ENCODE data around the gene MAPK11.

MAPK11 gene

DNA sequence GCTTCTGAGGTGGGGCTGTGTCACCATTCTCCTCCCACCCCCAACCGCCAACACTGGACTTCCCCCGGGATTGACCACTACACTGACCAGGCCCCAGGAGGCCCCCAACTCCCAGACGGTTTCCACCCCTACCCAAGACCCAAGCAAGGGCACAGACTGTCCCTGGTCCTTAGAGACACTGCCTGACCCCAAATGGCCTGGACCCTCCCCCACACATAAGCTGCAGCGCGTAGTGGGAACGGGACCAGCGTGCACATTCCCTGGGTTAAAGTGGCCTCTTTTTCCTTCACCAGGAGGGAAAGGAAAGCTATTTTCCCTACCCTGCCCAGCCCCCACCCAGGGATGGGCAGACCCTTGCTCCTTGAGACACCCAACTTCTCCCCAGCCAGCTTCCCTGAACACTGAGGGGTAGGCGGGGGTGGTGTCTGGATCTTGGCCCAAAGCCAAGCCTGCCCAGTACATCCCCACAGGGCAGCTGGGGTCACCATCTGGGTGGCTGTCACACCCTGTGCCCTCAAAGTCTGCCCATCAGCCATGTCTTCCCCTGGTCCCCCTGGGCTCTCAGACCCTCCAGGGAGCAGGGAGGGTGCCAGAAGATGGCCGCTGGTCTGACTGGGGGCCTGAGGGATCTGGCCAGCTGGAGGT is 7.1 kb downstream of the MAPK11 start:
- in situ Hi-C loops (cut with MboI; ENCODE audit: low sequenced_read_pairs) = no loop called here

DNA sequence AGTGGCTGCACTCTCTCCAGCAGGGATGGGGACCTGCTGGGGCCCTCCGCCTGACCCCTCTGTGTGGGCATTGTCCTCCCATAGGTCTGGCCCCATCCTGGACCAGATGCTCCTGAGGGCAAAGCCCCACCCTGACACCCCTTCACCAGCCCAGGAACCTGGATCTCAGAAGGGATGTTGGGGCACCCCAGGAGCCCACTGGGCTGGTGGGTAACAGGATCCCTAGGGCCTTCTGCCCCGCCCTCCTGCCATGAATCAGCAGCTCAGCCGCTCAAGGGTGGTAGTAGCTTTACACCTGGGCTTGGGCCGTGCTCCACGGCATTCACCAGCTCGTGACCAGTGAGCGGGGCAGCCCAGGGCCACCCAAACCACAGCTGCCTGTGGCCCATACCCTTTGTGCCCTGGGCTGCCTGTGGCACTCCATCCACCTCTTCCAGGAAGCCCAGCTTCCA is 7.7 kb downstream of the MAPK11 start:
- in situ Hi-C loops (cut with MboI; ENCODE audit: low sequenced_read_pairs) = no loop called here

- in situ Hi-C loops (cut with MboI; ENCODE audit: low sequenced_read_pairs) = no loop called here
These were observed 8.3 kb downstream of the MAPK11 start, which contains the start of gene MAPK12 for GRCh38 chr22:50261615-50262459. Gene MAPK12 (minus strand): TSS chr22:50261683. CDS start chr22:50261509, 174 bp downstream.

DNA sequence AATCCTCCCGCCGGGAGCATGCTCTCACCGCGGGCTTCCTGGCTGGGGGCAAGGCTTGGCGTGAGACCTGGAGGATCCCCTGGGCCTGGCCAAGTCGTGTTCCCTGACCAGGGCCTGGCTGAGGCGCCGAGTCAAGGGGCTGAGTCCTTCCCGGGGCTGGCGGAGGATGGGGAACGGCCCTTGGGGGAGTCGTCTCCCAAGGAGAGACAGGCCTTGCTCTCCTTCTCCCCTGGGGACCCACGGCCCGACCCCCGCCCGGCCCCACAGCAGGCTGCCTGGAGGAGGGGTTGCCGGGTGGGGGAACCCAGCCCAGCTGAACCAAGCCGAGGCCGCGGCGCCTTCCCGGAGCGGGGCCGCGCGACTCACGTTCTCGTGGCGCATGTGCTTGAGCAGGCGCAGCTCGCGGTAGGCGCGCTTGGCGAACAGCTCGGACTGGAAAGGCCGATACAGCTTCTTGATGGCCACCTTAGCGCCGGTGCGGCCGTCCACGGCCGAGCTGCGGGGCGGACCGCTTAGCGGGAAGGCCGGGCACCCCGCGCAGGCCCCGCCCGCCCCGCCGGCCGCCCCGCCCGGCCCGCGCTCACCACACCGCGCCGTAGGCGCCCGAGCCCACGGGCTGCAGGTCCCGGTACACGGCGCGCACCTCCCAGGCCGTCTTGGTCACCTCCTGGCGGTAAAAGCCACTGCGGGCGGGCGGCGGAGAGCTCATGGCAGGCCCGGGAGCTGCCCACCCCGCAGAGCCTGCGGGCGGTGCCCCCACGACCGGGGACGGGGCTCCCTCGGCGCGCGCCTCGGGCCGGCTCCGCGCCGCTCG is 9.2 kb downstream of the MAPK11 start:
- in situ Hi-C loops (cut with MboI; ENCODE audit: low sequenced_read_pairs) = no loop called here

DNA sequence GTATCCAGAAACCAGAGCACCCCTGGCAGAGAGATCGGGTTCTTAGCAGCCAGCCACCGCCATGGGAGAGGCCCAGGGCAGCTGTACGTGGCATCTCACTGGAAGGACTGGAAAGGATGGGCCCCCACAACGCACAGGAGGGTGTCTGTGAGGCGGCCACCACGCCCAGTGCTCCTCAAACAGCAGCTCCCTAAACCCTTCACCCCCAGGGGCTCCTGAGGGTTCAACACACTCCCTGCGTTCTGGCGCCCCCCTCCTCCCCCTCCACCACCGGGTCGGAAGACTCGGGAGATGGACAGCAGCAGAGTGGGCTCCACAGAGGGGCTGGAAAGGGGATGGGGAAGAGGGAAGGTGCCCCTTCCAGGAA is 9.8 kb downstream of the MAPK11 start:
- in situ Hi-C loops (cut with MboI; ENCODE audit: low sequenced_read_pairs) = no loop called here

DNA sequence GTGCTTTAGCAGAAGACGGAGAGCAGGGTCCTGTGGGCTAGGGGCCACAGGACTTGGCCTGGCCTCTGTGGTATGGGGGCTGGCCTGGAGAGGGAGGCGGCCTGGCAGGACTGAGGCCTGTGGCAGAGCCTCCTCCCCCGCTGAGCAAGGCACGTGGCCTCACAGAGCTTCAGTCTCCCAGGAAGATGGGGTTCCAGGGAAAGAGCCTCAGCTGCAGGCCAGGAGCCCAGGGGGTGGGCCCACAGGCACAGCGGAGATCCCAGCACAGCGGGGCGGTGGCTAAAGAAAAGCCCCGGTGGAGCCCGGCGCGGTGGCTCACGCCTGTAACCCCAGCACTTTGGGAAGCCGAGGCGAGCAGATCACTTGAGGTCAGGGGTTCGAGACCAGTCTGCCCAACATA is 10.9 kb downstream of the MAPK11 start:
- in situ Hi-C loops (cut with MboI; ENCODE audit: low sequenced_read_pairs) = loop anchor here (10.0 kb wide), 1 partner anchor 235 kb away; no protein-coding TSS in a partner anchor

DNA sequence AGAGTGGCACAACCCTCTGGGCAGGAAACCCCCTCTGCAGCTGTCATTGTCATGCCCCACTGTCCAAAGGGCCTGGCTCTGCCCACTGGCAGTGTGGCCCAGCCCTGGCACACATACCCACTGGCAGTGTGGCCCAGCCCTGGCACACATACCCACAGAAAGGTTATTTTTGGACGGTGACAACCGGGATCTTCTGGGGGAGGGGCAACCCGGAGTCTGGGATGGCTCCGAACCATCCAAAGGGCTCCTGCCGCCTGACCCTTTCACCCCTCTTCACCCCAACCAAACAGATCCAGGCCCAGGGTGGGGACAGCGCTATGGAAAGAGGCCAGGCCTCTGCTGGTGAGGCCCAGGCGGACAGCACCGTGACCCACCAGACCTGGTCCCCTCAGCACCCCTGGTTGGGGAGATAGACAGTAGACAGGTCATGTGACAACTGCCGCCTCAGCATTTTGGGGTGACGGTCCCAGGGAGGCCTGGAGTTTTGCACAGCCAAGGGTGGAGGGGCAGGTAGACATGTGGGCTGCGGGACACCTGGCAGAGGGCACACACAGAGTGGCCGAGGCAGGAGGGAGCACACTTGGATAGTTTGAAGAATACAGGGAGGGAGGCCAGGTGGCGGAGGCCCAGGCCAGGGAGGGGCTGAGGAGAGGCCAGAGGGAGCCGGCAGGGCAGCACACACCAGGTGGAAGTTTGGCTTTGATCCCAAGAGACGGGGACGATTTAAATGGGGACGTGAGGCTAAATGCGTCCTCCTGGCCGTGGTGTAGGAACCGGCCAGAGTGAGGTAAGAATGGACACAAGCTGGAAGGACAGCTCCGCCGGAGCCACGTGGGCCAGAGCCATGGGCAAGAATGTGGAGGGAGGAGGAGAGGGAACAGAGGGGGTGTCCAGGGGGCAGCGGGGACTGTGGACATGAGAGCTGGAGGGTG is 11.6 kb downstream of the MAPK11 start:
- in situ Hi-C loops (cut with MboI; ENCODE audit: low sequenced_read_pairs) = loop anchor here (10.0 kb wide), 1 partner anchor 236 kb away; no protein-coding TSS in a partner anchor

DNA sequence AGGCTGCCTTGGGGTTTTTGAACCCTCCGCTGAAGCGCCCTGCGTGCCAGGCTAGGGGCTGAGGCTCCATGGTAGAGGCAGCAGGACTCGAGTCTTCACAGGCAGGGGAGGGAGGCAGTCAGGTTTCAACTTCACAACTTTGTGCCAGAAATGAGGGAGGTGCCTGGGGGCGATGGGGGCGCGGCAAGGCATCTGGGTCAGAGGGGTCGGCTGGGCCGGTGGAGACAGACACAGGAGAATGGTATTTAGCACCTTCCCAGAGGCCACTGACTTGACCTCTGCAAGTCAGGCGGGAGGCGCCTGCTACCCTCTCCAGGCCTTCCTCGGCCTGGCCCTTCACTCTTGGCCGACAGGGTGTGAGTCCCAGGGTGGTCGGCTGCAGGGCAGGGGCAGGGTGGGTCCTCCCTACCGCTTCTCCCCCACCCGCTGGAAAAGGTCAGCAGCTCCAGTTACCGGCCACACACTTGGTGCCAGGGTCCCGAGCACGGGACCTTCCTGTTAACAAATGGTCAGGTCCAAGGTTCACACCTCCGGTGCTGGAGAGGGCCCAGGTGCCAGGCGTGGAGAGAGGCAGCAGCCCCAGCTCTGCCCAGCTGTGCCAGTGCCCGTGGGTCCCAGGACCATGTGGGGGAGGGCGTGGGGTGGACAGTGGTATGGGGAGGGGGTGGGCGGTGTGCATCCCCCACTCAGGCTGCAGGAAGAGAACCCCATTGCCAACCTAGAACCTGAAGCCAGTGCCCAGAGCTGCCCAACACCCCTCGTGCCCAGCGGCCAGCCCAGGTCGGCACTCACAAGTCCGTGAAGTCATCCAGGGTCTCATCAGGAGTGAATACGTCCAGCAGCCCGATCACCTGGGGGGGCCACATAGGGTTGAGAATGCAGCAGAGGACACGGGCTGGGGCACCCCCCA is 12.5 kb downstream of the MAPK11 start:
- in situ Hi-C loops (cut with MboI; ENCODE audit: low sequenced_read_pairs) = loop anchor here (10.0 kb wide), 1 partner anchor 237 kb away; no protein-coding TSS in a partner anchor

- in situ Hi-C loops (cut with MboI; ENCODE audit: low sequenced_read_pairs) = loop anchor here (10.0 kb wide), 1 partner anchor 238 kb away; no protein-coding TSS in a partner anchor
These were observed 13.1 kb downstream of the MAPK11 start for GRCh38 chr22:50257041-50257440.

GRCh38 chr22:50256258-50256862 is 13.8 kb downstream of the MAPK11 start:
- in situ Hi-C loops (cut with MboI; ENCODE audit: low sequenced_read_pairs) = loop anchor here (10.0 kb wide), 1 partner anchor 238 kb away; no protein-coding TSS in a partner anchor

GRCh38 chr22:50255607-50256006 is 14.6 kb downstream of the MAPK11 start:
- in situ Hi-C loops (cut with MboI; ENCODE audit: low sequenced_read_pairs) = loop anchor here (10.0 kb wide), 1 partner anchor 239 kb away; no protein-coding TSS in a partner anchor

DNA sequence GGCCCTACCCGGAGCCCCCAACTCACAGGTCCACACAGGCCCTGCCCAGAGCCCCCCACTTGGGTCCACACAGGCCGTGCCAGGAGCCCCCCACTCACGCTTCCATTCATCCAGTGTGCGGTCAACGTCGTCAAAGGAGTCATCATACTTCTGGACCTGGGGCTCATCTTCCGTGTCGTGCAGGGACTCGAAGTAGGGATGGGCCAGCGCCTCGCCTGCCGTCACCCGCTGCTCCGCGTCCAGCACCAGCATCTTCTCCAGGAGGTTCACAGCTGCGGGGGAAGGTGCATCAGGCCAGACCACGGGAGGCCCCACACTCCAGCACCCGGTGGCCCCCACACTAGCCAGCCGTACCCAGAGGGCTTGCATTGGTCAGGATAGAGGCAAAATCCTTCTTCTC is 15.1 kb downstream of the MAPK11 start:
- in situ Hi-C loops (cut with MboI; ENCODE audit: low sequenced_read_pairs) = loop anchor here (10.0 kb wide), 1 partner anchor 240 kb away; no protein-coding TSS in a partner anchor

DNA sequence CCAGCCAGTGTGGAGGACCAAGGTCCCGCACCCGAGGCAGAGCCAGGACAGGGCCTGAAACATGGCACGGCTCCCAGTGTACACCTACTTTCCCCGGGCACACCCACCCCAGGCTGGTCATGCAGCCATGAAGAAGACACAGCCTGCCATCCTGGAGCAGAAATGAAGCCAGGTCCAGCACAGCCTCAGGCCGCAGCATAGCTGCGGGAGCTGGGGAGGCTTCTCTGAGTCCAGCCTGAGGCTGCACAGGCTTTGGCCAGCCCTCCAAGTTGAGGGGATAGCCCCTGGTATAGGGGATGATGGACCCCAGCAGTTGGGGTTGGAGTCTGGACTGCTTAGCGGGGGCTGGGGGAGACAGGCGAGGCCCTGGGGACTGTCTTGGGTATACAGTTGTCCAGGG is 16.2 kb downstream of the MAPK11 start:
- in situ Hi-C loops (cut with MboI; ENCODE audit: low sequenced_read_pairs) = loop anchor here (10.0 kb wide), 1 partner anchor 241 kb away; no protein-coding TSS in a partner anchor

GRCh38 chr22:50253046-50253915 is 16.9 kb downstream of the MAPK11 start:
- in situ Hi-C loops (cut with MboI; ENCODE audit: low sequenced_read_pairs) = loop anchor here (10.0 kb wide), 1 partner anchor 242 kb away; no protein-coding TSS in a partner anchor

GRCh38 chr22:50252082-50253045 is 17.8 kb downstream of the MAPK11 start:
- in situ Hi-C loops (cut with MboI; ENCODE audit: low sequenced_read_pairs) = loop anchor here (10.0 kb wide), 1 partner anchor 242 kb away; no protein-coding TSS in a partner anchor
